Keratinocyte (primary cell): ENCODE data around the gene AFF4. TPM values are rescaled to one million over a fixed set of nuclear protein-coding genes. Genes with fewer than 3 reads are reported as not detected.

Source experiments
- DNase-seq: peaks from one replicate; pipeline ENCODE4 v3.0.0-alpha.2; 2011; ENCODE audit warnings: low read depth, missing footprints, low spot score
- FAIRE-seq: peaks from 2 replicates; lab custom pipeline; 2011; peaks lifted over from hg19 to GRCh38; lab: Jason Lieb, UNC
- H2AFZ ChIP-seq: 2 replicates; pipeline ENCODE4 v1.6.0; 2012; ENCODE audit warnings: low read length, control low read depth, inconsistent platforms; ENCODE audit not compliant: control insufficient read depth
- H3K27ac ChIP-seq: 2 replicates; pipeline ENCODE4 v1.5.1; 2011; ENCODE audit warnings: low read length; ENCODE audit not compliant: control insufficient read depth, insufficient read depth
- H3K27me3 ChIP-seq: 3 replicates; pipeline ENCODE4 v1.6.0; 2011; ENCODE audit warnings: low read length; ENCODE audit not compliant: control insufficient read depth, insufficient read depth; ENCODE audit errors: extremely low read depth
- H3K36me3 ChIP-seq, 2 experiments: 2 replicates in 1 of 2; 3 replicates in 1 of 2; pipeline ENCODE4 v1.5.1; 2011; ENCODE audit warnings: low read length in 2 of 2, mild to moderate bottlenecking in 1 of 2; ENCODE audit not compliant: control insufficient read depth in 2 of 2, insufficient read depth in 2 of 2; ENCODE audit errors: extremely low read depth in 1 of 2
- H3K4me1 ChIP-seq: 3 replicates; pipeline ENCODE4 v1.5.1; 2011; ENCODE audit warnings: low read length; ENCODE audit not compliant: control insufficient read depth, insufficient read depth; ENCODE audit errors: extremely low read depth
- H3K4me2 ChIP-seq: 3 replicates; pipeline ENCODE4 v1.6.0; 2011; ENCODE audit warnings: low read depth, low read length; ENCODE audit not compliant: control insufficient read depth, insufficient read depth; ENCODE audit errors: extremely low read depth
- H3K4me3 ChIP-seq, 3 experiments: fragments of 200-600 bp in 1 of 3; sonication (generic) in 1 of 3; 2 replicates in 2 of 3; 3 replicates in 1 of 3; pipeline ENCODE4 v1.5.1; 2011 to 2016; ENCODE audit warnings: low read length in 3 of 3, mild to moderate bottlenecking in 3 of 3, control low read depth in 2 of 3, inconsistent platforms in 1 of 3, low read depth in 1 of 3, mixed read lengths in 1 of 3, mixed run types in 1 of 3, moderate library complexity in 1 of 3; ENCODE audit not compliant: control insufficient read depth in 2 of 3, insufficient read depth in 2 of 3; ENCODE audit errors: extremely low read depth in 1 of 3
- H3K79me2 ChIP-seq: 2 replicates; pipeline ENCODE4 v1.6.0; 2012; ENCODE audit warnings: low read length; ENCODE audit not compliant: control insufficient read depth, insufficient read depth
- H3K9ac ChIP-seq: 3 replicates; pipeline ENCODE4 v1.6.0; 2011; ENCODE audit warnings: low read length; ENCODE audit not compliant: control insufficient read depth, insufficient read depth; ENCODE audit errors: extremely low read depth
- H3K9me1 ChIP-seq: 3 replicates; pipeline ENCODE4 v1.6.0; 2011; ENCODE audit warnings: low read length; ENCODE audit not compliant: control insufficient read depth, insufficient read depth; ENCODE audit errors: extremely low read depth
- H3K9me3 ChIP-seq: 2 replicates; pipeline ENCODE4 v1.5.1; 2012; ENCODE audit warnings: low read depth, low read length; ENCODE audit not compliant: control insufficient read depth
- H4K20me1 ChIP-seq: 3 replicates; pipeline ENCODE4 v1.6.0; 2011; ENCODE audit warnings: low read length; ENCODE audit not compliant: control insufficient read depth, insufficient read depth; ENCODE audit errors: extremely low read depth
- EZH2 ChIP-seq: IDR thresholded peaks from one replicate; pipeline ENCODE4 v1.6.1; 2012; ENCODE audit warnings: inconsistent platforms, mild to moderate bottlenecking, low read length, moderate library complexity
- dilution Hi-C: fragments of 300-500 bp; cut with MboI; formaldehyde crosslinking; loops from one replicate; pipeline ENCODE4 v1.7.0; 2020; ENCODE audit warnings: low sequenced_read_pairs; ENCODE audit not compliant: extremely low pct_ligation_motif_present
- polyA plus RNA-seq, 5 experiments: library from polyadenylated mRNA; depleted of rRNA in 3 of 5; stranded (reverse) in 3 of 5; stranded (forward) in 1 of 5; unstranded in 1 of 5; fragments of >200 nt; gene quantifications; 1 replicate in 1 of 5; 2 replicates in 3 of 5; 3 replicates in 1 of 5; pipeline versions ENCODE4 v1.2.1 to v1.2.3, GENCODE V29; 2011 to 2012; ENCODE audit warnings: missing spikeins in 2 of 5, low read depth in 1 of 5, low replicate concordance in 1 of 5
- TF ChIP-seq, protein P1 (sequence below), 3 experiments: IDR thresholded peaks in 1 of 3; conservative IDR thresholded peaks in 1 of 3; optimal IDR thresholded peaks in 1 of 3; 2 replicates in 2 of 3; 3 replicates in 1 of 3; pipeline versions ENCODE3 to v1.5.1; 2011; ENCODE audit warnings: low read length in 3 of 3, mild to moderate bottlenecking in 3 of 3, moderate library complexity in 2 of 3, control low read depth in 1 of 3, inconsistent platforms in 1 of 3; ENCODE audit not compliant: insufficient read depth in 2 of 3; ENCODE audit errors: extremely low read depth in 1 of 3

AFF4 gene
- polyA plus RNA-seq, 1 donor (not counting 4 experiments of a cell fraction or from before 2014, with no cell fraction given): 51.3 TPM

DNA sequence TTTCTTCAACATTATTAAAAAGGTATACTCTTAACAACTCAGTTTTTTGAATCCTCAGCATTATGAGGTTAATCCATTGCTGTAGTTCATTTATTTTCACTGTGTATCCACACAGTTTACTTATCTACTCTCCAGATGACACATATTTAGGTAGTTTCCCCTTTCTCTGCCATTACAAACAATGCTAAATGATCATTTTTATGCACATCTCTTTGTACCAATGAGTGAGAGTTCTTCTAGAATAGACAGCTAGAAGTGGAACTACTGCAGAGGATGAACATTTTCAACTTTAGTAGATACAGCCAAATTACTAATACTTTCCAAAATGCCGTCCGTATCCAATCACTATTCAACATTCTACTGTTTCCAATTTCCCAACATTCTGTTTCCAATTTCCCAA is 11.5 kb downstream of the AFF4 start:
- H3K9ac ChIP-seq: no peak overlapping the region
- dilution Hi-C loops: no loop called here
- H4K20me1 ChIP-seq: peaks cover 13% of the 10 kb centered on the region
- TF ChIP-seq, protein P1, sequence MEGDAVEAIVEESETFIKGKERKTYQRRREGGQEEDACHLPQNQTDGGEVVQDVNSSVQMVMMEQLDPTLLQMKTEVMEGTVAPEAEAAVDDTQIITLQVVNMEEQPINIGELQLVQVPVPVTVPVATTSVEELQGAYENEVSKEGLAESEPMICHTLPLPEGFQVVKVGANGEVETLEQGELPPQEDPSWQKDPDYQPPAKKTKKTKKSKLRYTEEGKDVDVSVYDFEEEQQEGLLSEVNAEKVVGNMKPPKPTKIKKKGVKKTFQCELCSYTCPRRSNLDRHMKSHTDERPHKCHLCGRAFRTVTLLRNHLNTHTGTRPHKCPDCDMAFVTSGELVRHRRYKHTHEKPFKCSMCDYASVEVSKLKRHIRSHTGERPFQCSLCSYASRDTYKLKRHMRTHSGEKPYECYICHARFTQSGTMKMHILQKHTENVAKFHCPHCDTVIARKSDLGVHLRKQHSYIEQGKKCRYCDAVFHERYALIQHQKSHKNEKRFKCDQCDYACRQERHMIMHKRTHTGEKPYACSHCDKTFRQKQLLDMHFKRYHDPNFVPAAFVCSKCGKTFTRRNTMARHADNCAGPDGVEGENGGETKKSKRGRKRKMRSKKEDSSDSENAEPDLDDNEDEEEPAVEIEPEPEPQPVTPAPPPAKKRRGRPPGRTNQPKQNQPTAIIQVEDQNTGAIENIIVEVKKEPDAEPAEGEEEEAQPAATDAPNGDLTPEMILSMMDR (optimal IDR thresholded peaks at IDR 0.05 in 1 of 3, IDR thresholded peaks at IDR 0.05 in 1 of 3, conservative IDR thresholded peaks at IDR 0.05 in 1 of 3; ENCODE audit: extremely low read depth in 1 of 3, insufficient read depth in 2 of 3, low read length in 3 of 3): no peak
- no peak for TF ChIP-seq EZH2
- H3K27me3 ChIP-seq: no peaks in the 10 kb centered on the region
- no peak overlapping the region for H3K27ac ChIP-seq
- H3K4me1 ChIP-seq: peaks cover 11% of the 10 kb centered on the region
- FAIRE-seq (no peak), DNase-seq (no peak)
- H3K79me2 ChIP-seq: peaks cover 91% of the 10 kb centered on the region
- H3K9me1 ChIP-seq: peaks cover 5% of the 10 kb centered on the region
- H3K4me3 ChIP-seq: no peak overlapping the region
- no peak overlapping the region for H2AFZ ChIP-seq
- H3K36me3 ChIP-seq: peaks cover 5 to 8% of the 10 kb centered on the region in 2 experiments
- no peaks in the 10 kb centered on the region for H3K9me3 ChIP-seq
- H3K4me2 ChIP-seq: no peak overlapping the region

DNA sequence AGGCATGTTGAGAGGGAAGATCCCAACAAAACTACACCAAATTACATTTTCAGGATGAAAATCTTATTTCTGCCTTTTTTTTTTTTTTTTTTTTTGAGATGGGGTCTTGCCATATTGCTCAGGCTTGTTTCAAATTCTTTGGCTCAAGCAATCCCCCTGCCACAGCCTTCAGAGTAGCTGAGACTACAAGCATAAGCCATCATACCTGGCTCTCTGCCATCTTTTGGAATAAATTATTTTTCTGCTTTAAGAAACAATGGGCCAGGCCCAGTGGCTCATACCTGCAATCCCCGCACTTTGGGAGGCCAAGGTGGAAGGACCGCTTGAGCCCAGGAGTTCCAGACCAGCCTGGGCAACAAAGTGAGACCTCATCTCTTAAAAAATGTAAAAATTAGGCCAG is 14.3 kb downstream of the AFF4 start:
- peaks cover under 1 to 1% of the 10 kb centered on the region in 2 experiments for H3K36me3 ChIP-seq
- no peak for FAIRE-seq
- dilution Hi-C loops: no loop called here
- H3K79me2 ChIP-seq: peaks cover 96% of the 10 kb centered on the region
- H3K4me2 ChIP-seq: no peak overlapping the region
- no peak overlapping the region for H3K4me3 ChIP-seq
- H4K20me1 ChIP-seq: peaks cover 7% of the 10 kb centered on the region
- H2AFZ ChIP-seq: no peak overlapping the region
- TF ChIP-seq EZH2: no peak
- TF ChIP-seq, protein P1 (optimal IDR thresholded peaks at IDR 0.05 in 1 of 3, IDR thresholded peaks at IDR 0.05 in 1 of 3, conservative IDR thresholded peaks at IDR 0.05 in 1 of 3; ENCODE audit: extremely low read depth in 1 of 3, insufficient read depth in 2 of 3, low read length in 3 of 3): no peak
- peaks cover 11% of the 10 kb centered on the region for H3K4me1 ChIP-seq
- no peak overlapping the region for H3K27ac ChIP-seq
- no peaks in the 10 kb centered on the region for H3K9me3 ChIP-seq
- peaks cover 5% of the 10 kb centered on the region for H3K9me1 ChIP-seq
- no peak for DNase-seq
- no peaks in the 10 kb centered on the region for H3K27me3 ChIP-seq
- no peak overlapping the region for H3K9ac ChIP-seq
